ENCODE results near the gene AP1G1. TPM values are rescaled to one million over a fixed set of nuclear protein-coding genes. Genes with fewer than 3 reads are reported as not detected.

The AP1G1 gene
- total and polyA plus RNA-seq, 2 donors (not counting 1 experiment from before 2014, with no cell fraction given): 55.5 to 102 TPM

GRCh38 chr16:71771571-71771970 is 37.1 kb downstream of the AP1G1 start:
- Histone ChIP-seq H3K27me3 (ENCODE audit: control insufficient read depth, insufficient read depth, low read length) (no peaks in the 10 kb centered on the region), H3K79me2 (ENCODE audit: control insufficient read depth, insufficient read depth, low read length) (peaks cover 3% of the 10 kb centered on the region), H2AFZ (ENCODE audit: low read length) (no peak overlapping the region), H3K4me2 (ENCODE audit: extremely low read depth, insufficient read depth, low read length) (no peak overlapping the region), H3K36me3 (ENCODE audit: control insufficient read depth, insufficient read depth, low read length) (peaks cover 2% of the 10 kb centered on the region), H3K4me3 (replicated peaks in 1 of 4; ENCODE audit: control extremely low read depth in 1 of 4, insufficient read depth in 1 of 4, low read depth in 3 of 4, low read length in 4 of 4) (no peak overlapping the region), H4K20me1 (ENCODE audit: control insufficient read depth, extremely low read depth, insufficient read depth, low read length) (no peaks in the 10 kb centered on the region), H3K9me3 (ENCODE audit: control insufficient read depth, insufficient read depth, low read depth, low read length) (no peaks in the 10 kb centered on the region), H3K27ac (ENCODE audit: insufficient read depth, low read length) (no peak overlapping the region), H3K9ac (ENCODE audit: insufficient read depth, low read length) (no peak overlapping the region), H3K4me1 (ENCODE audit: control insufficient read depth, extremely low read depth, insufficient read depth, low read length) (no peaks in the 10 kb centered on the region)
- no peak for DNase-seq (ENCODE audit: low read depth in 2 of 2)
- TF ChIP-seq EZH2 (IDR thresholded peaks at IDR 0.05; ENCODE audit: low read length, missing control alignments): no peak
- TF ChIP-seq CTCF (conservative IDR thresholded peaks at IDR 0.05 in 1 of 2, IDR thresholded peaks at IDR 0.05 in 1 of 2; ENCODE audit: low read depth in 1 of 2, low read length in 2 of 2): no peak

GRCh38 chr16:71769222-71769621 is 39.4 kb downstream of the AP1G1 start:
- Histone ChIP-seq H3K9me3 (ENCODE audit: control insufficient read depth, insufficient read depth, low read depth, low read length) (no peaks in the 10 kb centered on the region), H3K79me2 (ENCODE audit: control insufficient read depth, insufficient read depth, low read length) (no peaks in the 10 kb centered on the region), H3K9ac (ENCODE audit: insufficient read depth, low read length) (no peak overlapping the region), H3K4me2 (ENCODE audit: extremely low read depth, insufficient read depth, low read length) (no peak overlapping the region), H2AFZ (ENCODE audit: low read length) (no peak overlapping the region), H3K4me1 (ENCODE audit: control insufficient read depth, extremely low read depth, insufficient read depth, low read length) (no peaks in the 10 kb centered on the region), H3K27me3 (ENCODE audit: control insufficient read depth, insufficient read depth, low read length) (no peaks in the 10 kb centered on the region), H4K20me1 (ENCODE audit: control insufficient read depth, extremely low read depth, insufficient read depth, low read length) (no peaks in the 10 kb centered on the region), H3K36me3 (ENCODE audit: control insufficient read depth, insufficient read depth, low read length) (peaks cover 2% of the 10 kb centered on the region), H3K4me3 (replicated peaks in 1 of 4; ENCODE audit: control extremely low read depth in 1 of 4, insufficient read depth in 1 of 4, low read depth in 3 of 4, low read length in 4 of 4) (no peak overlapping the region), H3K27ac (ENCODE audit: insufficient read depth, low read length) (no peak overlapping the region)
- TF ChIP-seq EZH2 (IDR thresholded peaks at IDR 0.05; ENCODE audit: low read length, missing control alignments) (no peak), CTCF (conservative IDR thresholded peaks at IDR 0.05 in 1 of 2, IDR thresholded peaks at IDR 0.05 in 1 of 2; ENCODE audit: low read depth in 1 of 2, low read length in 2 of 2) (no peak)
- DNase-seq (ENCODE audit: low read depth in 2 of 2): no peak

- Histone ChIP-seq H3K4me2 (ENCODE audit: extremely low read depth, insufficient read depth, low read length) (no peak overlapping the region), H3K79me2 (ENCODE audit: control insufficient read depth, insufficient read depth, low read length) (no peaks in the 10 kb centered on the region), H3K9ac (ENCODE audit: insufficient read depth, low read length) (no peak overlapping the region), H3K27me3 (ENCODE audit: control insufficient read depth, insufficient read depth, low read length) (no peaks in the 10 kb centered on the region), H4K20me1 (ENCODE audit: control insufficient read depth, extremely low read depth, insufficient read depth, low read length) (no peaks in the 10 kb centered on the region), H2AFZ (ENCODE audit: low read length) (no peak overlapping the region), H3K36me3 (ENCODE audit: control insufficient read depth, insufficient read depth, low read length) (peaks cover 3% of the 10 kb centered on the region), H3K9me3 (ENCODE audit: control insufficient read depth, insufficient read depth, low read depth, low read length) (no peaks in the 10 kb centered on the region), H3K27ac (ENCODE audit: insufficient read depth, low read length) (no peak overlapping the region), H3K4me3 (replicated peaks in 1 of 4; ENCODE audit: control extremely low read depth in 1 of 4, insufficient read depth in 1 of 4, low read depth in 3 of 4, low read length in 4 of 4) (no peak overlapping the region), H3K4me1 (ENCODE audit: control insufficient read depth, extremely low read depth, insufficient read depth, low read length) (no peaks in the 10 kb centered on the region)
- TF ChIP-seq EZH2 (IDR thresholded peaks at IDR 0.05; ENCODE audit: low read length, missing control alignments) (no peak), CTCF (conservative IDR thresholded peaks at IDR 0.05 in 1 of 2, IDR thresholded peaks at IDR 0.05 in 1 of 2; ENCODE audit: low read depth in 1 of 2, low read length in 2 of 2) (no peak)
- DNase-seq (ENCODE audit: low read depth in 2 of 2): peak in 1 of 2 donors; percentile 12
These were observed 41.4 kb downstream of the AP1G1 start for GRCh38 chr16:71767060-71767900.
